OCI-LY3 (cell line): ENCODE results near the gene GNAT3.

Experiments used
- CTCF ChIP-seq: fragments of 200-600, 300-600 bp; sonication (generic); IDR thresholded peaks from 2 replicates; pipeline ENCODE4 v1.5.1; 2014; ENCODE audit warnings: antibody characterized with exemption, low read length, low read depth
- EZH2phosphoT487 ChIP-seq: fragments of 200-600 bp; shearing (Covaris generic); IDR thresholded peaks from 2 replicates; pipeline ENCODE4 v1.6.1; 2018; ENCODE audit warnings: antibody characterized with exemption, mixed run types, low read depth

- TF ChIP-seq CTCF: no peak
- TF ChIP-seq EZH2phosphoT487: no peak
Measured at GRCh38 chr7:80444811-80445210, 67.1 kb downstream of the GNAT3 start.
